Eye (tissue), 1 donor: ENCODE measurements around the gene ZNF813.
A peak's percentile ranks its signal among the peaks of the same experiment; 100 is the strongest.

Experiments
- DNase-seq: peaks from one replicate; pipeline ENCODE4 v3.0.0-alpha.2; 2015

Gene ZNF813

GRCh38 chr19:53521373-53522202 lies 54.1 kb downstream of the ZNF813 start:
- DNase-seq, result no peak

DNA sequence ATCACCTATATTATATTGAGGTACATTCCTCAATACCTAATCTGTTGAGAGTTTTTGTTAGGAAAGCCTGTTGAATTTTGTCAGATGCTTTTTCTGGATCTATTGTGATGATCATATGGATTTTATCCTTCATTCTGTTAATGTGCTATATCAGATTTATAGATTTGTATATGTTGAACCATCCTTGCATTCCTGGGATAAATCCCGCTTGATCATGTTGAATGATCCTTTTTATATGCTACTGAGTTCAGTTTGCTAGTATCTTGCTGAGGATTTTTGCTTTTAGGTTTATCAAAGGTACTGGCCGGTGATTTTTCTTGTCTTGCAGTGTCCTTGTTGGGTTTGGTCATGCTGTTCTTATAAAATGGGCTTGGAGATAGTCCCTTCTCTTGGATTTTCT lies 58.4 kb downstream of the ZNF813 start:
- DNase-seq, result no peak

GRCh38 chr19:53530622-53531021 lies 63.1 kb downstream of the ZNF813 start:
- DNase-seq, result no peak

DNA sequence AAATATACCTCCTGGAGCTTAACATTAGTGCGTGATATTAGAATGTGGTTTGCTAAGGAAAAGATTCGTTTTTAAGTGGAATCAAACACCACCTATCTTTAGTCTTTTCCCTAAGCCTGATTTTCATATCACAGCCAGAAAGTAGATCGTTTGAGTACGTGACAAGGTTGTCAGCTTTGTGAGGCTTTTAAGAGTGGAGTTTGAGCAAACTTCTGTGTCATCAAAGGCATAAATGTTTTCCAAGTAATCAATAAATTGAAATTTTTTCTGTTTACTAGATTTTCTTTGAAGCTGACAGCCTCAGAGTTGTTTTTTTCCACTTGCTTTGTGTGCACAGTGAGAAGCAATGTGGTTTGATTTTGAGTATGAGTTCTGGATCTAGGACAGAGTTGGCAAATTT lies 63.9 kb downstream of the ZNF813 start:
- DNase-seq, result no peak

GRCh38 chr19:53532362-53532761 lies 64.8 kb downstream of the ZNF813 start:
- no peak for DNase-seq

GRCh38 chr19:53536225-53536548 lies 68.7 kb downstream of the ZNF813 start:
- no peak for DNase-seq

DNA sequence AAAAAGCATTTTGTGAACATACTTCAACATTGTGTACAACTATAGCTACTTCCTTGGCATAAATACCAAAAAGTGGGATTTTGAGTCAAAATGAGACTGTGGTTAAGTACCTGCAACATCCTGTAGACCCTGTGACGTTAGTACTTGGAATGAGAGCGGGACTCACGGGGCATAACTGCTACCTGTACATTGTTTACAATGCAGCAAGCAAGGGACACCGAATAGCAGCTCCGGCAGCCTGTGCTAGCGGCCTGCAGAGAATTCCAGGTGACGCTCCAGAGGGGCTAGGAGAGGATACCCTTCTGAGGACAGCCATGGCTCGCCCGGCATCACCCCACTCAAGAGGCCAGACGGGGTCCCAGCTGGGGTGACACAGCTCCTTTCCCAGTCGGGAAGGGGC lies 69.6 kb downstream of the ZNF813 start:
- DNase-seq, result no peak

GRCh38 chr19:53537521-53538377 lies 70.2 kb downstream of the ZNF813 start, which contains the start of gene ZNF331:
TSS of gene ZNF331 (plus strand) at chr19:53538145. CDS start at chr19:53569377, 31,232 bp downstream.
- DNase-seq, result peak; percentile 89

GRCh38 chr19:53538378-53539109 lies 71.0 kb downstream of the ZNF813 start:
- peak; percentile 24 for DNase-seq

- no peak for DNase-seq
Measured at GRCh38 chr19:53540091-53540490, 72.6 kb downstream of the ZNF813 start.

- DNase-seq, result no peak
Measured at GRCh38 chr19:53541971-53542370, 74.4 kb downstream of the ZNF813 start.

DNA sequence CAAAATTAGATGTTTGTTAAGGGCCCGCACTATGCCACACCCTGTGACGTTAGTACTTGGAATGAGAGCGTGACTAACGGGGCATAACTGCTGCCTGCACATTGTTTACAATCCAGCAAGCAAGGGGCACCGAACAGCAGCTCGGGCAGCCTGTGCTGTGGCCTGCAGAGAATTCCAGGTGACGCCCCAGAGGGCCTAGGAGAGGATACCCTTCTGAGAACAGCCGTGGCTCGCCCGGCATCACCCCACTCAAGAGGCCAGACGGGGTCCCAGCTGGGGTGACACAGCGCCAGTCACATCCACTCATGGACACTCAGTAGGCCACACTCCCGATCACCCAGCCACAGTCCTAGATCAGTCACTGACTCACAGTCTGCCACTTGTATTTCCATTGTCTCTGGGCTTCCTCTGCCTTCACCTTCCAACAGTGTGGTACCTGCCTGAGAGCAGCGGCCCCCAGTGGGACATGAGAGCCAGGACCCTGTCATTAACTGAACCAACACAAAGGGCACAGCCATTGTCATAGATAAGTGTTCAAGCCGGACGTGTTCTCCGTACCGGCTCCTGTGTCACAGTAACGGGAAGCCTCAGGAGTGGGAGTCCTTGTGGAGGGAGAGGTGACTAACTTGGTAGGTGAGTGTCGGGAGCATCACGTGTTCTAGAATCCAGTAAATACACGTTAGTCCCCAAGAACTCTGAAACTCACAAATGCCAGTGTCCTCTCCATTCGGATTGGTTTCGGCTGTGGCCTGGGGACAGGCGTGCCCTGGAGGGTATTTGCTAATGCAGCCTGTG lies 77.9 kb downstream of the ZNF813 start:
- no peak for DNase-seq
